Right lobe of liver (tissue), 4 donors: Measurements from ENCODE around the gene NACC1.

ENCODE experiments used
- POLR2A ChIP-seq: fragments of 450-650 bp; IDR thresholded peaks from one replicate; pipeline ENCODE4 v1.6.1; 2017; ENCODE audit warnings: antibody characterized with exemption, mild to moderate bottlenecking
- TF ChIP-seq, protein P1 (sequence below), 4 donors: fragments of 200-600 bp in 3 of 4; fragments of 450-650 bp in 1 of 4; IDR thresholded peaks; one replicate each; pipeline versions ENCODE4 v1.5.1 to v1.8.0; 2016 to 2022; ENCODE audit warnings: antibody characterized with exemption in 4 of 4, mild to moderate bottlenecking in 2 of 4
- donor health status: DM: no; HTN: no; CAD: no.
- donor health status: DM: no; HTN: no; CAD: no.
- donor health status: DM: no; HTN: yes; CAD: no.

DNA sequence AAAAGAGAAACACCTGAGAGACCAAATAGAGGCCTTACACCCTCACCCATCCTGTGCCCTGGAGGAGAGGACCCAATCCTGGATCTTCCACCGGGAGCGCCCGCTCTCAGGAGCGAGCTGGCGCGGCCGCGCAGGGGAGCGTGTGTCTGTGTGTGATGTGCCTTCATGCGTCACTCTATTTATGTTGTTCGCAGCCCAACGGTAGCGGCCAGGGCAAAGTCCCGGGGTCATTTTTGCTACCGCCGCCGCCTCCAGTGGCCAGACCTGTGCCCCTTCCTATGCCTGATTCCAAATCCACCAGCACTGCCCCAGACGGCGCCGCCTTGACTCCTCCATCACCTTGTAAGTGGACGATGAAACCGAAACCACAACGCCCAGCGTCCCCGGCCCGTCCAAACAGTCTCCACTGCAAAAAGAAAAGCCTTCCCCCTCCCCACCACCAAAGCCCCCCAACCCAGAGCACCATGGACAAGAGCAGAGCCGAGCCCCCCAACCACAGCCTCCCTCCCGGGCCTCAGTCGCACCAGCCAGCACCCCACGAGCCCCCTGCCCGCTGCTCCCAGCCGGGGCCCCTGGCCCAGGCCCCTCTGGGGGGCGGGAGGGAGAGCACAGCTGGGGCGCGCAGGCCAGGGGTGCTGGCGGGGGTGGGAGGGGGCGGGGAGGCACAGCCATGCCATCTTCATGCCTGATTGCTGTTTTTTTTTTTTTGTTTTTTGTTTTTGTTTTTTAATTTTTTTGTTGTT, 30.1 kb upstream of the NACC1 start:
- no peak for TF ChIP-seq POLR2A
- TF ChIP-seq, protein P1, sequence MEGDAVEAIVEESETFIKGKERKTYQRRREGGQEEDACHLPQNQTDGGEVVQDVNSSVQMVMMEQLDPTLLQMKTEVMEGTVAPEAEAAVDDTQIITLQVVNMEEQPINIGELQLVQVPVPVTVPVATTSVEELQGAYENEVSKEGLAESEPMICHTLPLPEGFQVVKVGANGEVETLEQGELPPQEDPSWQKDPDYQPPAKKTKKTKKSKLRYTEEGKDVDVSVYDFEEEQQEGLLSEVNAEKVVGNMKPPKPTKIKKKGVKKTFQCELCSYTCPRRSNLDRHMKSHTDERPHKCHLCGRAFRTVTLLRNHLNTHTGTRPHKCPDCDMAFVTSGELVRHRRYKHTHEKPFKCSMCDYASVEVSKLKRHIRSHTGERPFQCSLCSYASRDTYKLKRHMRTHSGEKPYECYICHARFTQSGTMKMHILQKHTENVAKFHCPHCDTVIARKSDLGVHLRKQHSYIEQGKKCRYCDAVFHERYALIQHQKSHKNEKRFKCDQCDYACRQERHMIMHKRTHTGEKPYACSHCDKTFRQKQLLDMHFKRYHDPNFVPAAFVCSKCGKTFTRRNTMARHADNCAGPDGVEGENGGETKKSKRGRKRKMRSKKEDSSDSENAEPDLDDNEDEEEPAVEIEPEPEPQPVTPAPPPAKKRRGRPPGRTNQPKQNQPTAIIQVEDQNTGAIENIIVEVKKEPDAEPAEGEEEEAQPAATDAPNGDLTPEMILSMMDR (IDR thresholded peaks at IDR 0.05) = no peak
